Limb (tissue), 2 donors: ENCODE results near the gene UBE2I.
"Not testable (repeated sequence)": the region's sequence is repeated elsewhere in the genome, so short reads cannot be mapped to it uniquely, and the experiment has no call there.

Experiments used
- DNase-seq, 2 donors: peaks; one replicate each; pipeline ENCODE4 v3.0.0-alpha.2; 2016; ENCODE audit errors: extremely low spot score in 2 of 2

UBE2I gene

DNA sequence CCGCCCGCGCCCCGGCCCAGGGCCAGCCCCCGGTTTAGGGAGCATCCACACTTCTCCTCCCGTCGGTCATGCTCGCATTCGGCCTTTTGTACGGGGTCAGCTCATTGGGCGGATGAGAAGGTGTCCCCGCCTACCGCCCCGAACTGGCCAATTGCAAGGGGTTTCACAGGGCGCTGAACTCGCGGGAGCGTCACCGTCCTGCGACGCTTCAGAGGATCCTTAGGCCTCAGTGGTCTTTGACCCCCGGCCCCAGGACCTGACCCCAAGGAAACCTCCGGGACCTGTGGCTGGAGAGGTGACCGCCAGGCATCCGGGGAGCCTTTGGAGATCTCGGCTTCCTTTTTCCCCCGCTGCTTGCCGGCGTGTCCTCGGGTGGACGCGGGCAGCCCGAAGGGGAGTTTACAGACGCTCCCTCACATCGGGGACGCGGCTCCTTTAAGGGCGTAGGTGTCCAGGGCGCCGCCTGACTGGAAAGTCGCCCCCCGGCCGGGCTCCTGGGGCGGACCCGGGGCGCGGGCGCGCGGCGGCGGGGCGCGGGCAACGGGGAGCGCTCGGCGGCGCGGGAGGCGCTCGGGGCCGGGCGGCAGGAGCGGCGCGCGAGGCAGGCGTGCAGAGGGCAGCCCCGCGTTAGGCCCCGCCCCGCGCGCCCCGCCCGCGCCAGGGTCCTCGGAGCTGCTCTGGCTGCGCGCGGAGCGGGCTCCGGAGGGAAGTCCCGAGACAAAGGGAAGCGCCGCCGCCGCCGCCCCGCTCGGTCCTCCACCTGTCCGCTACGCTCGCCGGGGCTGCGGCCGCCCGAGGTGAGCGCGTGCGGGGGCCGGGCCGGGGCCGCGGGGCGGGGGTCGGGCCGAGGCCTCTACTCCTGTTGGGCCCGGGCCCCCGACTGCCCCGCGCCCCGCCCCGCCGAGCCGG lies at the start of gene UBE2I:
TSS of gene UBE2I (plus strand) at position 660 of the 909 bp plus-strand sequence. CDS start 4,395 bp downstream, outside the sequence.
- peak; percentile 95 to 100 for DNase-seq

DNA sequence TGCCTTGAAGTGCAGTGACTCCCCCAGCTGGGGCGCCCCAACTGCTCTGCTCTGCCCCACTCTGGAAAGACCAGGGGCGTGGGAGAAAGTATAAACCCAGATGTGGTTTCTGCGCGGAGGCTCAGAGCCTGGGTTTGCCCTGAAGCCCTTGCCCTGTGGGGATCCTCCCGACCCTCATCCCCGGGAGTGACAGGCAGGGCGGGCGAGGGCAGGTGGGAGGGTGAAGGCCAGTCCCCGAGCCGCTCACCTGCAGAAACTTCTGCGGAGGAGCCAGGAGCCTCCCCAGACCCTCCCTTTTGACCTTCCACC lies 49.7 kb upstream of the UBE2I start:
- DNase-seq = no peak

DNA sequence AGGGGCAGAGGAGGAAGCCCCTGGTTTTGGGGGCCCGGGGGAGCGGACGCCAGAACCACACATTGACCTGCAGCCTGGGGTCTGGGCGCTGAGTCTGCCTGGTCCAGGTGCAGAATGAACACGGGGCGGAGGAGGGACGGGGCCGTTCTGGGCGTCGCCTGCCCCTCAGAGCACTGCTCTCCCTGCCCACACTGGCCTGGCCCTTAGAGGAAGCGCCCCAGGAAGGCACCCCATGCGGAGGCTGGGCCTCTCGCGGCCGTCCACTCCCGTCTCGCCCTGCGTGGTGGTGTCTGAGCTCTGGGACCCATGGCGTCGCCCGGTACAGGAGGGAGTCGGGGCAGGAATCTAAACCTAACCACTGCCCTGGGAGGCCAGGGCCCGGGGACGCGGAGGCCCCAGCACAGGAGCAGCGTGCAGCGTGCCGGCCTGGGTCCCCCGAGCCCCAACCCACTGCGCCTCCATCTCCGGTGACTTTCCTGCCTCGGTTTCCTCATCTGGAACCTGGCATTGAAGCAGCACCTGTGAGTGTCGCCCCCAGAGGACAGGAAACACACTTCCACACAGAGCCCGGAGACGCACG lies 49.2 kb upstream of the UBE2I start:
- peak in 1 of 2 donors; percentile 30 for DNase-seq

DNA sequence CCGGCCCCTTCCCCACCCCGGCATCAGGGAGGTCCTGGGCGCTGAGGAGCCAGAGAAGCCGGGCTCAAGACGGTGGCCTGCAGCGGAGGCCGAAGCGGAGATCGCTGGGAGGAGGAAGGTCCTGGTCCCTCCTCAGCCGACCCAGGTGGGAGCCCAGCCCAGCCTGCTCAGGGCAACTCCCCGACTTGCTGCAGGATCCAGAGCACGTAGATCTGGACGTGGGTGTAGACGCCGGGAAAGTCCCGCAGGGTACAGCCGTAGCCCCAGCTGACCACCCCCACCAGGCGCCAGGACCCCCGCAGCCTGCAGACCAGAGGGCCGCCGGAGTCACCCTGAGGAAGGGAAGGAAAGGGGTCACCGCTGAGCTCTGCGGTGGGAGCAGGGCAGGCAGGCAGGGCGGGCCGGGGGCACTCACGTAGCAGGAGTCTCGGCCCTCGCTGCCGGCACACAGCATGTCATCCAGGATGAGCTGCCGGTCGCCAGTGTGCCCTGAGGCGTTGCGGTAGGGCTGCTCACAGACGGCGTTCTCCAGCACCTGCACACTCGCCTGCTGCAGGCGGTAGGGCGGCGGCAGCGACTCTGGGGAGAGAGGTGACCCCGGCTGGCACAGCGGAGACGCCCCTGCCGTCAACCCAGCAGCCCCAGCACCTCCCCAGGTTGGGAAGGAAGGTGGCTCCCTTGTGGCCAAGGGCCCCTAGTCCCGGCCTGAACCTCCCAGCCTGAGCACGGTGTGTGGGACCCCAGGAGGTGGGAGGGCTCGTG lies 48.1 kb upstream of the UBE2I start:
- DNase-seq = peak in 1 of 2 donors; percentile 31

DNA sequence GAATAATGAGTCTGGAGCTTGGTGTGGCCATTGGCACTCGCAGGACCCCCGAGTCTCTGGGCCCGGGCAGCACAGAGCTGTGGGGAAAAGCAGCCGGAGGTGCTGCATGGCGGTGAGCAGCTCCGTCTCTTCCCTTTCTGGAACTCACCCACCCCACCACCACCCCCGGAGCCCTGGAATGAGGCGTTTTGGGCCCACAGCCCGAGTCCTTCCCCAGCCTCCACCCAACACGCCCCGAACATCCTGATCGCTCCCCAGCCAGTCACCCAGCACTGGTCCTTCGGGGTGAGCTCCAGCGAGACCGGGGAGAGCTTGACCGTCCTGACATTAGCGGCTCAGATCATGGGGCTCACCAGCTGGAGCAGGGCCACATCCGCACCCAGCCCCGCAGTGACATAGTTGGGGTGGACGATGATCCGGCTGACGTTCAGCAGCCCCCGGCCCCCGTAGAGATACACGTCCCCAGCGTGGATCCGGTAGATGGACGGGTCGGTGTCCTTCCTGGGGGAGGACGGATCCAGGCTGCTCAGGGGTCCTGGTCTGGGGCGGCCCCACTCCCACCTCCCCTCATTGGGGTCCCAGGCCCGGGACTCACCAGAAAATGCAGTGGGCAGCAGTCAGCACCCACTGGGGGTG lies 47.1 kb upstream of the UBE2I start:
- no peak for DNase-seq

DNA sequence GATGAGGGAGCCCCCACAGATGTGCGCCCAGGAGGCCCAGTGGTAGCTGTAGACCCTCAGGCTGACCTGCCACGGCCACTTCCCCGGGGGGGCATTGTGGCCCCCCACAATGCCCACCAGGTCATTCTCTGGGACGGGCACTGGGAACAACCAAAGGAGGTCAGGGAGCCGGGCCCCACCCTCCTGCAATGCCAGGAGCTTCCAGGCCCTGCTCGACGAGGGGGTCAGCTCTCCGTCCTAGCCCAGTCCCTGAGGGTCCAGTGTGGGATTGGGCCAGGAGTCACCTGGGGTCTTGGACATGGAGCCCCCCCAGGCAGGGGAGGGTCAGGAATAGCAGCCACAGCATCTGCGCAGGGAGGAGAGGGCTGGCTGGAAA lies 46.6 kb upstream of the UBE2I start:
- DNase-seq = no peak

DNA sequence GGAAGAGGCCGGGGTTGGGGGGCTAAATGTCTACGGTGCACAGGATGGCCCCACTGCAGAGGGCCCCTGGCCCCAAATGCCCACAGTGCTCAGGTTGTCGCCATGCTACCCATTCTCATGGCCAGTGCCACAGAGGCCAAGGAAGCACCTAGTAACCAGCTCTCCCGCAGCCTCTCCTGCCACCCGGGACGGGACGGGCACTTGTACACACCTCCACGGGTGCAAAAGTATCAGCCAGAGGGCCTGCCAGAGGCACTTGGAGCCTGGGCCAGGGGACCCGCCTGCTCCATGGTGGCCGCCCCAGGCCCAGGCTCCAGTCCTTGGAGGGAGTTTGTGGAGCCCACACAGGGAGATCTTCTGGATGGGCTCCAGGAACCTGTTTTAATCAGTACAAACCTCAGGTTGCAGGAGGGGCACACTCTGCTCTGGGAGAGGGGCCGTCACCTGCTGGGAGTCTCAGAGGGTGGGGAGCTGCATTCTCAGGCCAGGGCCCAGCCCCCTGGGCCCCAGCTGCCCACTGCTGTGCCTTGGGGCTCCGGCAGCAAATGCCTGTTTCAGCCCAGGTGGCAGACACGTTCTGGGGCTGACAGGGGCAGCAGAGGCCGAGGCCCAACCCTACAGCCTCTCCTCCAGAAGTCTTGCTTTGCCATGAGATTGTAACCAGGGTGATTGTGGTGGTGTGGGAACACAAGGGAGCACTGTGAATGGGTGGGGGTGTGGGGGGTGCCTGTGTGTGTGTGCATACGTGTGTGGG lies 45.7 kb upstream of the UBE2I start:
- DNase-seq = peak in 1 of 2 donors; percentile 25

DNA sequence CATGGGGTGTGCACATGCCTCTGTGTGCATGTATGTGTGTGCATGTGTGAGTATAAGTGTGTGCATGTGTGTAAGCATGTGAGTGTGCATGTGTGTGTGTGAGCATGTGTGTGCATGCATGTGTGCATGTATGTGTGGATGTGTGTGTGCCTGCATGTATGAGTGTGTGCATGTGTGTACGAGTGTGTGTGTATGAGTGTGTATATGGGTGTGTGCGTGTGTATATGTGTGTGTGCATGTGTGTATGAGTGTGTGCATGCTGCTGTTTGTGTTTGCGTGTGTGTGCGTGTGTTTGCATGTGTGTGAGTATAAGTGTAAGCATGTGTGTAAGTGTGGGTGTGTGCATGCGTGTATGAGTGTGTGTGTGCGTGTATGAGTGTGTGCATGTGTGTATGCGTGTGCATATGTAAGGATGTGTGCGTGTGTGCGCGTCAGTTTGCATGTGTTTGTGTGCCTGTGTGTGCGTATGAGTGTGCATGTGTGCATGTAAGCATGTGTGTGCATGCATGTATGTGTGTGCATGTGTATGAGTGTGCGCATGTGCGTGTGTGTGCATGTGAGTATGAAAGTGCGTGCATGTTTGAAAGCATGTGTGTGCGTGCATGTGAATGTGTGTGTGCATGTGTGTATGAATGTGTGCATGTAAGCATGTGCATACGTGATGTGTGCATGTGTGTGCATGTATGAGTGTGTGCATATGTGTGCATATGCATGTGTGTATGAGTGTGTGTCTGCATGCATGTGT lies 44.9 kb upstream of the UBE2I start:
- no peak for DNase-seq

DNA sequence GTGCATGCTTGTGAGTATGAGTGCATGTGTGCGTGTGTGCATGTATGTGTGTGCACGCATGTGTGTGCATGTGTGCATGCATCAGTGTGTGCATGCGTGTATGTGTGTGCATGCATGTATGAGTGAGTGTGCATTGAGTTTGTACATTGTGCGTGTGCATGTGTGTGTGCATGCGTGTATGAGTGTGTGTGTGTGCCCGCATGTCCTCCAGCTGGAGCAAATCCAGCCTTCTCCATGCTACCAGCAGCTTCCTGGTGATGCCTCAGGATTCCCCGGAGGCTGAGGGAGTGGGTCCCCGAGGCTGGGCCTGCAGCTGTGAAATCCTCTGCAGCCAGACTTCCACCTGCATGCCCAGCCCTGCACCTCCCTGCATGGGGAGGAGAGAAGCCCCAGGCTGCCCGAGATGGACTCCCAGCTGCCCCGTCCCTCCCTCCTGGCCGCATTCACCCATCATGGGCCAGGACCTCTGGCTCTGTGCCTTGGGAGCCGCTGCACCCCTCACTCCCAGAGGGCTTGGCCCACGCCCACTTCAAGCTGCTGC lies 44.3 kb upstream of the UBE2I start:
- DNase-seq = peak in 1 of 2 donors; percentile 18

DNA sequence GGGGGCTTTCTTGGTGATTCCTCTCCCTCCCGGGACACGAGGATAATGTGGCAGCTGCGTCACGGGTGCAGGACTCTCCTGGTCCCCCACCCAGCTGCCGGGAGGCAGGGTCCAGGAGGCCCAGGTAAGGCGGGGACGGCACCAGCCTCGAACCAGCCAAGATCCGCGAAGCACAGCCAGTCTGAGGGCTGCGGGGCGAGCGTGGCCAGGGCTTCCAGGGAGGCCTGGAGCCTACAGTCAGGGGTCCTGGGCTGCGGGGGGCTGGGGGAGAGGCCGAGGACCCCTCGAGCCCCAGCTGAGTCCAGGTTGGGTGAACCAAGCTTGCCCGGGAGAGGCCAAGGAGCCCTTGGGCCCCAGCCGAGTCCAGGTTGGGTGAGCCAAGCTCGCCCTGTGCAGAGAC lies 43.6 kb upstream of the UBE2I start:
- no peak for DNase-seq

DNA sequence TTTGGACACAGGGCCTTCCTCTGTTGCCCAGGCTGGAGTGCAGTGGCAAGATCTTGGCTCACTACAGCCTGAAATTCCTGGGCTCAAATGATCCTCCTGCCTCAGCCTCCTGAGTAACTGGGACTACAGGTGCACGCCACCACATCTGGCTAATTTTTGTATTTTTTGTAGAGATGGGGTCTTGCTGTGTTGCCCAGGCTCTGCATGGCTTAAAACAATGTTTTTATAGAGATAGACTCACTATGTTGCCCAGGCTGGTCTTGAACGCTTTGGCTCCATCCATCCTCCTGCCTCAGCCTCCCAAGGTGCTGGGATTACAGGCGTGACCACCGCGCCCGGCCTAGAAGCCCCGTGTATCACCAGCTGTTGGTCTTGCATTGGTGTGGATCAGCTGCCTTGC lies 40.0 kb upstream of the UBE2I start:
- not testable (repeated sequence) for DNase-seq

DNA sequence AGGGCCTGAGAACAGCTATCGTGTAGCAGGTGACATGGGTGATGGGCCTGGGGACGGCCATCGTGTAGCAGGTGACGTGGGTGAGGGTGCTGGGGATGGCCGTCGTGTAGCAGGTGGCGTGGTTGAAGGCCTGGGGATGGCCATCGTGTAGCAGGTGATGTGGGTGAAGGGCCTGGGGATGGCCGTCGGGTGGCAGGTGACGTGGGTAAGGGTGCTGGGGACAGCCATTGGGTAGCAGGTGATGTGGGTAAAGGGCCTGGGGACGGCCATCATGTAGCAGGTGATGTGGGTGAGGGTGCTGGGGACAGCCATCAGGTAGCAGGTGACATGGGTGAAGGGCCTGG lies 38.1 kb upstream of the UBE2I start:
- DNase-seq = no peak

DNA sequence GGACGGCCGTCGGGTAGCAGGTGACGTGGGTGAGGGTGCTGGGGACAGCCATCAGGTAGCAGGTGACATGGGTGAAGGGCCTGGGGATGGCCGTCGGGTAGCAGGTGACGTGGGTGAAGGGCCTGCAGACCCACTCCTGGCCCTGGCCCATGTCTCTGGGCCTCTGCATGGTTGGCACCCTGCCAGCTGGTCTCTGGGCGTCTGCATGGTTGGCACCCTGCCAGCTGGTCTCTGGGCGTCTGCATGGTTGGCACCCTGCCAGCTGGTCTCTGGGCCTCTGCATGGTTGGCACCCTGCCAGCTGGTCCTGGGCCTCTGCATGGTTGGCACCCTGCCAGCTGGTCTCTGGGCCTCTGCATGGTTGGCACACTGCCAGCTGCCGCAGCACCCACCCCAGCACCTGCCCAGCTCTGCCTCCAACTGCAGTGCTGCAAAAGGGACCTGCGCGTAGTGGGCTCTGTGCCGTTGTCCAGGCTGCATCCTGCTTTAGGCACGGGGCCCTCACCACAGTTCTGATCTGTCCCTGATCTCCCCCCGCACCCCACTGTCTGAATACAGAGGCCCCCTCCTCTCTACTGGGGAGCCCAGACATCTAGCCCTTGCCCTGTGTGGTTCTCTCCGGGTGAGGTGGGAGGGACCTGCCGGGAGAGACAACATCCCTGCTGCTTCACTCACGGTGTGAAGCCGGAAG lies 37.6 kb upstream of the UBE2I start:
- DNase-seq = peak in 1 of 2 donors; percentile 86

DNA sequence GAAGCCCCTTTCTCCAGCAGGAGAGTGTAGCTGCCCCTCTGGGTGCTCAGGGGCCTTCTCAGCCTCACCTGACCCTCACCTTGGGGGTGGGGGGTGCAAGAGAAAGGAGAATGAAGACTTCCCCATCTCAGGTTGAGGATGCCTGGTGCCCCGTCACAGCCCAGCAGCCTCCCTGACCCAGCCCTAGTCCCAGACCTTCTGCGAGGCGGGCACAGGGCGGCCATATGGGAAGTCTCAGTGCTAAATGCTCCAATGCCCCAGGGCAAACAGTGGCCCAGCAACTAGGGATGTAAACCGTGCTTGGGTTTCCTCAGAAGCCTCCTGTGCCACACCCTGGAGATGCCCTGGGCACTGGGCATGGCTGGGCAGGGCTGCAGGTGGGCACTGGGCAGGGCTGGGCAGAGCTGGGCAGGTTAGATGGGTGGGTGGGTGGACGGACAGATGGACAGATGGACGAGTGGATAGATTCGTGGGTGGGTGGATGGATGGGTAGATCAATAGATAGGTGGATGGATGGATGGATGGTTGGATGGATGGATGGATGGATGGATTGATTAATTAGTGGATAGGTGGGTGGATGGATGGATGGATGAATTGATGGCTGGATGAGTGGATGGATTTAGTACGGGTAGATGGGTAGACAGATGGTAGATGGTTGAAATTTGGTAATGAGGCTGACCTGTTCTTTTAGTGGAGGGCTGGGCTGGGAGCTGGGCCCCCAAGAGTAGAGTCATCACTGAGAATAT lies 36.8 kb upstream of the UBE2I start:
- no peak for DNase-seq

DNA sequence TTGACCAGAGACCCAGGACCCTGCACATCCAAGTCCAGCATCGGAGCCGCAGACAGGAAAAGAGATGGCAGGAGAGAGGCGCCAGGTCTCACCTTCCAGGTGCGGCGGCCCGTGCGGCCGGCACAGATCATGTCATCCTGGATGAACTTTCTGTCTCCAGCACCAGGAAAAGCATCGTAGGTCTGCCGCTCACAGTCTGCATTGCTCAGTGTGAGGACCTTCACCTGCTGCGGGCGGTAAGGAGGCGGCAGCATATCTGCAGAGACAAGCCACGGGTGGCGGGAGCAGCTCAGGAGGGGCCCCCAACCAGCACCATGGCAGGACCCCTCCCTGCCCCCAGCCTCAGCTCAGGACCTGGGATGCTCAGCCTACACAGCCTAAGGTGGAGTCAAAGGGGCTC lies 35.6 kb upstream of the UBE2I start:
- no peak for DNase-seq

DNA sequence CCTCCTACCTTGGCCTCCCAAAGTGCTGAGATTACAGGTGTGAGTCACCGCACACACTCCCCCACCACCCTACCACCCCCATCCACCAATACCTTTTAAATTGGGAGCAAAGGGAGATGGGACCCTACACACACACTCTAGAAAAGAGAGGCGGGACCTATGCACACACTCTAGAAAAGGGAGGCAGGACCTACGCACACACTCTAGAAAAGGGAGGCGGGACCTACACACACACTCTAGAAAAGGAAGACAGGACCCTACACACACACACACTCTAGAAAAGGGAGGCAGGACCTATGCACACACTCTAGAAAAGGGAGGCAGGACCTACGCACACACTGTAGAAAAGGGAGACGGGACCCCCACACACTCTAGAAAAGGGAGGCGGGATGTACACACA lies 34.7 kb upstream of the UBE2I start:
- no peak for DNase-seq

DNA sequence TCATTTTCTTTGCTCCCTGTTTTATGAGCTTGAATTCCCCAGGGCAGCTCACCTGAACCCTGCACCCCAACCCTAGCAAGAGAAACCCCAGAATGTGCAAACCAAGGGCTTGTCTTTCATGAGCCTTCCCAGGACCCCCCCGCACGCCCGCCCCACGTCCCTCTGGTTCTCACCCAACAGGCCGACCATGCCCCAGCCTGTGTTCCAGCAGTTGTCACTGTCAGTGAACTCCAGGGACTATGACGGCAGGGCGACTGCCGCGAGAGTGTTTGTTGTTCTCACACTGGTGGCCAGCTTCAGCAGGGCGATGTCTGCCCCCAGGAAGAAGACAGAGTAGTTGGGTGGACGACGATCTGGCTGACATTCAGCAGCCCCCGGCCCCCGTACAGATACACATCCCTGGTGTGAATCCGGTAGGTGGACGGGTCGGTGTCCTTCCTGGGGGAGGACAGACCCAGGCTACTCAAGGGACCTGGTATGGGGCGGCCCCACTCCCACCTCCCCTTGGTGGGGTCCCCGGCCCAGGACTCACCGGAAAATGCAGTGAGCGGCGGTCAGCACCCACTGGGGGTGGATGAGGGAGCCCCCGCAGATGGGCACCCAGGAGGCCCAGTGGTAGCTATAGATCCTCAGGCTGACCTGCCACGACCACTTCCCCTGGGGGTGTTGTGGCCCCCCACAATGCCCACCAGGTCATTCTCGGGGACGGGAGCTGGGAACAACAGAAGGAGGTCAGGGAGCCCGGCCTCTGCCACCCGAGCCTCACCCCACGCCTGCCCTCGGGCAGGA lies 33.5 kb upstream of the UBE2I start:
- DNase-seq = peak in 1 of 2 donors; percentile 34

DNA sequence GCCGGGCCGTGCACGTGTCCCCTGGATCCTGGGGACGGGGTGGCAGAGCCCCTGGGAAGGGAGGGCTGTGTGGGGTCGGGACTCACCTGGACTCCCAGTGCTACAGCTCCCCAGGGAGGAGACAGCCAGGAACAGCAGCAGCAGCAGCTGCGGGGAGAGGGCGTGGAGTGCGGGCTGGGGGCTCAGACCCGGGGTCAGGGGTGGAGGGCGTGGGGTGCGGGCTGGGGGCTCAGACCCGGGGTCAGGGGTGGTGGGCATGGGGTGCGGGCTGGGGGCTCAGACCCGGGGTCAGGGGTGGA lies 32.9 kb upstream of the UBE2I start:
- DNase-seq = no peak
